ENCODE results near the gene DYNLL2. TPM values are rescaled to one million over a fixed set of nuclear protein-coding genes. Genes with fewer than 3 reads are reported as not detected.

The DYNLL2 gene
- total and polyA plus RNA-seq, 8 donors, result 5.8 to 40.6 (median 21.2) TPM

GRCh38 chr17:58079300-58080033, 3.8 kb upstream of the DYNLL2 start:
- Histone ChIP-seq H3K4me1 (peaks cover 0 to 15% (median 13%) of the 10 kb centered on the region in 4 donors), H3K36me3 (no peaks in the 10 kb centered on the region), H3K9me3 (no peaks in the 10 kb centered on the region), H3K27me3 (no peaks in the 10 kb centered on the region), H3K27ac (no peak overlapping the region), H3K4me3 (no peak overlapping the region)
- 49 to 60% (median 55%) methylated on average over 6 of the region's 6 CpGs for WGBS, 5 donors
- TF ChIP-seq POLR2AphosphoS5 (IDR thresholded peaks at IDR 0.05), result no peak
- no peak for TF ChIP-seq EP300 (IDR thresholded peaks at IDR 0.05)
- TF ChIP-seq CTCF (IDR thresholded peaks at IDR 0.05), result no peak
- TF ChIP-seq POLR2A (IDR thresholded peaks at IDR 0.05), result no peak
- intact Hi-C loops (cut with DNase I; ENCODE audit: low total_unique reads), result loop anchor here (10.0 kb wide), 1 partner anchor 215 kb away; no protein-coding TSS in a partner anchor
- no peak for DNase-seq

GRCh38 chr17:58081646-58082340, 1.4 kb upstream of the DYNLL2 start:
- peak in 1 of 2 donors; percentile 23 for DNase-seq
- H3K9me3 ChIP-seq, result no peaks in the 10 kb centered on the region
- H3K4me1 ChIP-seq, result peaks cover 22 to 38% (median 36%) of the 10 kb centered on the region in 4 donors
- WGBS, 5 donors, result 83 to 87% (median 85%) methylated on average over 14 to 16 of the region's 16 CpGs
- H3K27me3 ChIP-seq, result no peaks in the 10 kb centered on the region
- intact Hi-C loops (cut with DNase I; ENCODE audit: low total_unique reads), result loop anchor here (10.0 kb wide), 1 partner anchor 217 kb away; no protein-coding TSS in a partner anchor
- H3K4me3 ChIP-seq, result no peak overlapping the region
- peak overlapping the region in 3 of 5 donors; percentile 94 to 98 (median 97) for H3K27ac ChIP-seq
- no peak for TF ChIP-seq POLR2A (IDR thresholded peaks at IDR 0.05)
- no peak for TF ChIP-seq EP300 (IDR thresholded peaks at IDR 0.05)
- no peak for TF ChIP-seq CTCF (IDR thresholded peaks at IDR 0.05)
- no peak for TF ChIP-seq POLR2AphosphoS5 (IDR thresholded peaks at IDR 0.05)
- H3K36me3 ChIP-seq, result peaks cover 1 to 10% (median 8%) of the 10 kb centered on the region in 4 donors

- TF ChIP-seq CTCF (IDR thresholded peaks at IDR 0.05) (no peak), EP300 (IDR thresholded peaks at IDR 0.05) (no peak), POLR2A (IDR thresholded peaks at IDR 0.05) (no peak), POLR2AphosphoS5 (IDR thresholded peaks at IDR 0.05) (no peak)
- Histone ChIP-seq H3K27ac (peak overlapping the region; percentile 39 to 98 (median 94)), H3K4me3 (peak overlapping the region in 2 of 4 donors; percentile 79 to 99), H3K36me3 (peaks cover 4 to 16% (median 14%) of the 10 kb centered on the region in 4 donors), H3K27me3 (no peaks in the 10 kb centered on the region), H3K4me1 (peaks cover 24 to 44% (median 42%) of the 10 kb centered on the region in 4 donors), H3K9me3 (no peaks in the 10 kb centered on the region)
- intact Hi-C loops (cut with DNase I; ENCODE audit: low total_unique reads), result loop anchor here (10.0 kb wide), 1 partner anchor 218 kb away; no protein-coding TSS in a partner anchor
- no peak for DNase-seq
- 68 to 82% (median 75%) methylated on average over 10 of the region's 10 CpGs for WGBS, 5 donors
These were observed 814 bp upstream of the DYNLL2 start for GRCh38 chr17:58082341-58082869.
